ENCODE measurements around the gene DMD. TPM values are rescaled to one million over a fixed set of nuclear protein-coding genes. Genes with fewer than 3 reads are reported as not detected.

Gene DMD
- total RNA-seq, 2 donors from 2014 or later: 10.0 to 28.8 TPM

GRCh38 chrX:31074522-31074921 lies 2136.8 kb downstream of the DMD start:
- no peak for ATAC-seq
- no peak for DNase-seq
- intact Hi-C loops (cut with DNase I, micrococcal nuclease): no loop called here

DNA sequence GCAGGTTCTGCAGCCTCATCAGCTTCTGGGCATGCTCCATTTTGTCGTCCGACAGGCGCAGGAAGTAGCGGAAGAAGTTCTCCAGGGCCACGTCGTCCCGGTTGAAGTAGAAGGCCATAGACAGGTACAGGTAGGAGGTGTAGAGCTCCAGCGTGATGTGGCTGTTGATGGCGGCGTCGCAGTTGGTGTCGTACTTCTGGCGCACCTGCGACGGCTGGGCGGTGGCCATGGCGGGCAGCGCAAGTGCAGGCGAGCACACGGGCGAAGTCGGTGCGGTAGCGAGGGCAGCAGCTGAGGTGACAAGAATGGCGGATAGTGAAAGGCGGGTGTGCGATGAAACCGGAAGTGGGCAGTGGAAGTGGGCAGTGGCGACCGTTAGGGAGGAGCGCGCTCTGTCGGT lies 2139.6 kb downstream of the DMD start, which contains the start of gene FTHL17:
TSS of gene FTHL17 (minus strand) at position 317 of the 400 bp plus-strand sequence. CDS start at position 229, 88 bp downstream.
- no peak for ATAC-seq
- DNase-seq: no peak
- intact Hi-C loops (cut with DNase I, micrococcal nuclease): no loop called here

- intact Hi-C loops (cut with DNase I, micrococcal nuclease): no loop called here
- no peak for DNase-seq
- ATAC-seq: no peak
These were observed 2140.1 kb downstream of the DMD start for GRCh38 chrX:31071262-31071661.

GRCh38 chrX:31070057-31070468 lies 2141.3 kb downstream of the DMD start:
- ATAC-seq (peak; percentile 25), DNase-seq (no peak)
- intact Hi-C loops (cut with DNase I, micrococcal nuclease): no loop called here

Small RNA genes lying within 50 kb of the gene (microRNA-seq; reads per million reads assigned to microRNA genes)
- gene MIR3915 (0 to 1.4 reads per million in 2 donors), gene MIR548F5 (0 reads per million in 2 donors)
